ENCODE results near the gene APP. TPM values are rescaled to one million over a fixed set of nuclear protein-coding genes. Genes with fewer than 3 reads are reported as not detected.
A peak's percentile ranks its signal among the peaks of the same experiment; 100 is the strongest.

Gene APP
- total and polyA plus RNA-seq, 2 of the 13 experiments (the other 11 are each of a cell fraction or from before 2014, with no cell fraction given): 70.6 to 262 TPM

- CTCF ChIA-PET (ENCODE audit: low intra/inter-chr PET ratio, low total read pairs): no interaction called here
Measured at GRCh38 chr21:26043891-26044290, 126.7 kb downstream of the APP start.

GRCh38 chr21:26042181-26042876 lies 128.2 kb downstream of the APP start:
- ChIA-PET POLR2A (no interaction called here), CTCF (ENCODE audit: low intra/inter-chr PET ratio, low total read pairs) (no interaction called here)
- no peaks in the 10 kb centered on the region for H4K20me1 ChIP-seq (ENCODE audit: insufficient read depth, low read length)
- H3K4me1 ChIP-seq (ENCODE audit: insufficient read depth, low read length): no peaks in the 10 kb centered on the region
- no peak overlapping the region for H3K9ac ChIP-seq (ENCODE audit: insufficient read depth, low read depth, low read length)
- 53% methylated on average over 3 of the region's 3 CpGs for WGBS (ENCODE audit: low lambda C conversion rate)
- H3K27ac ChIP-seq (ENCODE audit: extremely low read length, insufficient read depth, low read length): no peak overlapping the region
- FAIRE-seq: no peak
- ATAC-seq: no peak
- H3K4me3 ChIP-seq (replicated peaks in 1 of 3; ENCODE audit: insufficient read depth in 1 of 3, low read depth in 2 of 3, low read length in 3 of 3): no peak overlapping the region
- no peak for DNase-seq (ENCODE audit: low spot score)
- no peak overlapping the region for H3K4me2 ChIP-seq (ENCODE audit: low read depth, low read length)
- no peaks in the 10 kb centered on the region for H3K79me2 ChIP-seq (ENCODE audit: insufficient read depth, low read length)
- H2AFZ ChIP-seq (ENCODE audit: low read length): no peak overlapping the region
- intact Hi-C loops (cut with micrococcal nuclease; ENCODE audit: unreplicated experiment) (no loop called here), in situ Hi-C loops (cut with HindIII; ENCODE audit: extremely low pct_ligation_motif_present, low pct_unique_long_range_greater_than_20kb) (no loop called here)
- no peaks in the 10 kb centered on the region for H3K9me3 ChIP-seq (ENCODE audit: low read length)
- no peaks in the 10 kb centered on the region for H3K27me3 ChIP-seq (ENCODE audit: control insufficient read depth in 1 of 2, insufficient read depth in 2 of 2, low read length in 2 of 2)
- peaks cover 0 to 4% of the 10 kb centered on the region in 2 experiments; a peak in 2 of 5 replicates for H3K36me3 ChIP-seq (replicated peaks in 1 of 2; ENCODE audit: control insufficient read depth in 1 of 2, insufficient read depth in 2 of 2, low read length in 2 of 2)
- no TSS peak for BruUV-seq (replicated peaks)
- TF ChIP-seq ZHX2 (IDR thresholded peaks at IDR 0.05; ENCODE audit: low read depth) (no peak), ZHX2 (CRISPR knock-in tag; IDR thresholded peaks at IDR 0.05; ENCODE audit: borderline replicate concordance) (no peak), ZFP91 (CRISPR knock-in tag; IDR thresholded peaks at IDR 0.05; ENCODE audit: borderline replicate concordance) (no peak)

More at GRCh38 chr21:26043891-26044290, 126.7 kb downstream of the APP start:
- DNase-seq (ENCODE audit: low spot score) (no peak), FAIRE-seq (no peak), ATAC-seq (no peak)
- Histone ChIP-seq H4K20me1 (ENCODE audit: insufficient read depth, low read length) (no peaks in the 10 kb centered on the region), H3K36me3 (replicated peaks in 1 of 2; ENCODE audit: control insufficient read depth in 1 of 2, insufficient read depth in 2 of 2, low read length in 2 of 2) (peaks cover 0 to 4% of the 10 kb centered on the region in 2 experiments; a peak in 2 of 5 replicates), H3K4me3 (replicated peaks in 1 of 3; ENCODE audit: insufficient read depth in 1 of 3, low read depth in 2 of 3, low read length in 3 of 3) (no peak overlapping the region), H3K27ac (ENCODE audit: extremely low read length, insufficient read depth, low read length) (no peak overlapping the region), H3K9me3 (ENCODE audit: low read length) (no peaks in the 10 kb centered on the region), H3K9ac (ENCODE audit: insufficient read depth, low read depth, low read length) (no peak overlapping the region), H3K27me3 (ENCODE audit: control insufficient read depth in 1 of 2, insufficient read depth in 2 of 2, low read length in 2 of 2) (no peaks in the 10 kb centered on the region), H2AFZ (ENCODE audit: low read length) (no peak overlapping the region), H3K79me2 (ENCODE audit: insufficient read depth, low read length) (no peaks in the 10 kb centered on the region), H3K4me2 (ENCODE audit: low read depth, low read length) (no peak overlapping the region), H3K4me1 (ENCODE audit: insufficient read depth, low read length) (no peaks in the 10 kb centered on the region)
- intact Hi-C loops (cut with micrococcal nuclease; ENCODE audit: unreplicated experiment) (no loop called here), in situ Hi-C loops (cut with HindIII; ENCODE audit: extremely low pct_ligation_motif_present, low pct_unique_long_range_greater_than_20kb) (no loop called here)
- whole genome bisulfite sequencing (ENCODE audit: low lambda C conversion rate): 73% methylated on average over 3 of the region's 3 CpGs
- no TSS peak for BruUV-seq (replicated peaks)
- TF ChIP-seq DBP (CRISPR knock-in tag; IDR thresholded peaks at IDR 0.05; ENCODE audit: not compliant biosample characterization) (no peak), ATF7 (IDR thresholded peaks at IDR 0.05) (peak; percentile 44; the same call in 1 of the 2 replicates), ATF7 (CRISPR knock-in tag; IDR thresholded peaks at IDR 0.05) (no peak), ZNF296 (CRISPR knock-in tag; conservative IDR thresholded peaks at IDR 0.05) (no peak), SCMH1 (CRISPR knock-in tag; IDR thresholded peaks at IDR 0.05; ENCODE audit: borderline replicate concordance) (no peak), CEBPB (IDR thresholded peaks at IDR 0.05; ENCODE audit: borderline replicate concordance, low read depth, low read length) (peak; percentile 41; the same call in 1 of the 2 replicates)
- POLR2A ChIA-PET: no interaction called here

Data from HepG2 (cell line).